Measurements from ENCODE around the gene LRRC7. TPM values are rescaled to one million over a fixed set of nuclear protein-coding genes. Genes with fewer than 3 reads are reported as not detected.

The LRRC7 gene
- total and polyA plus RNA-seq, 5 donors from 2014 or later = 0.07 to 0.15 (median 0.15) TPM; not detected in 2

DNA sequence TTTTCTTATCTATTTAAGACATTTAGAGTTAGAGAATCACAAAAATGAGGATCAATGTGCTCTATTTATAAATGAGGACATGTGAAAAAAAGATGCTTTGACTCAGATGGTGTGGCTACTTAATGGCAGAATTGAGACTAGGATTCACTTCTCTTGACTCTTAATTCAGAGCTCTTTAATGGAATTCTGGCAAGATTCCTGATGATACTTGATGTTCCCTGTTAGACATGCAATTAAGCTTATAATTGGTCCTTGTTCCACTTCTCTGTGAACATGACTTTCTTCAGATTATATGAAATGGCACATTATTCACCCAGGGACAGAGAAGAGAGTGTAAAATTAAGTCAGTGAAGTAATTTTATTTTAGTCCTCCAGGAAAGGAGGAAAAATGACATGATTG lies 165.3 kb downstream of the LRRC7 start:
- ATAC-seq (ENCODE audit: low read depth in 2 of 2) = no peak
- no peaks in the 10 kb centered on the region for H3K36me3 Mint-ChIP-seq
- no peak overlapping the region for H3K27ac Mint-ChIP-seq
- no peaks in the 10 kb centered on the region for H3K36me3 ChIP-seq (ENCODE audit: control insufficient read depth, insufficient read depth, low read length)
- H3K9me3 Mint-ChIP-seq = peaks cover 0 to 17% (median 2%) of the 10 kb centered on the region in 7 donors
- no peak overlapping the region for H3K4me3 ChIP-seq (ENCODE audit: low read depth, low read length)
- no peaks in the 10 kb centered on the region for H3K9me3 ChIP-seq (ENCODE audit: control insufficient read depth in 2 of 2, low read length in 2 of 2)
- no peak overlapping the region for H3K27ac ChIP-seq (ENCODE audit: insufficient read depth, low read length, poor library complexity, severe bottlenecking)
- H3K27me3 Mint-ChIP-seq = no peaks in the 10 kb centered on the region
- no peak for DNase-seq
- H3K4me1 ChIP-seq (ENCODE audit: control insufficient read depth, insufficient read depth, low read length, poor library complexity, severe bottlenecking) = no peaks in the 10 kb centered on the region
- H3K27me3 ChIP-seq (ENCODE audit: control insufficient read depth, insufficient read depth, low read length) = no peaks in the 10 kb centered on the region
- no peak overlapping the region for H3K4me3 Mint-ChIP-seq
- H3K4me1 Mint-ChIP-seq = no peaks in the 10 kb centered on the region

DNA sequence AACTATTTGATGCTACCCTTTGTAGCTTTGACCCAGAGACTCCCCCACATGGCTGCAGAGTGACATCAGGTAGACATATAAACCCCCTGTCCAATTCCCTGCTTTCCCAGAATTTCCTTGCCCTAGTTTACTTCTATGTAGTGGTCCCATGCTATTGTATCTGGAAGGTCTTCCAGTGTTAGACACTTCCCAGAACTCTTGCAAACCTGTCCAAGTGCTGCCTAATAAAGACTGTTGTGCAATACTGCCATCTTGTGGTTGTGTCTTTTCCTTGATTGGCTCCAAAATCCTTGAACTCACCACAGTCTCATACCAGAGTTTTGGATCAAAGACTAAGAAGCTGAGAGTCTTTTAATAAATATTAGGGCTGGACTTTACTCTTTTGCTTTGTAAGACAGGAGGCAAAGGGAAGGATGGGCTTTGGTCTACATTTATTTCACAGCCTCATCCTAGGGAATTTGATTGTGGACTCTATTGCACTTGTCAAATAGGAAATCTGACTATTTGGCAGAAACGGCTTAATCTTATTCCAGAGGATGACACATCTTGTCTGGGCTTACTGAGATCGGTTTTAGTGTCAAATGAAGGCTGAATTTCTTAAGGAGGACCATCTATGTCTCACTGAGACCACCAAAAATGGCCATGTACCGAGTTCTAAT lies 169.9 kb downstream of the LRRC7 start:
- Histone ChIP-seq H3K36me3 (ENCODE audit: control insufficient read depth, insufficient read depth, low read length) (no peaks in the 10 kb centered on the region), H3K27ac (ENCODE audit: insufficient read depth, low read length, poor library complexity, severe bottlenecking) (no peak overlapping the region), H3K9me3 (ENCODE audit: control insufficient read depth in 2 of 2, low read length in 2 of 2) (no peaks in the 10 kb centered on the region), H3K4me3 (ENCODE audit: low read depth, low read length) (no peak overlapping the region), H3K27me3 (ENCODE audit: control insufficient read depth, insufficient read depth, low read length) (no peaks in the 10 kb centered on the region), H3K4me1 (ENCODE audit: control insufficient read depth, insufficient read depth, low read length, poor library complexity, severe bottlenecking) (no peaks in the 10 kb centered on the region)
- Mint-ChIP-seq H3K36me3 (no peaks in the 10 kb centered on the region), H3K4me3 (no peak overlapping the region), H3K9me3 (peaks cover 0 to 3% (median 2%) of the 10 kb centered on the region in 7 donors), H3K4me1 (no peaks in the 10 kb centered on the region), H3K27me3 (no peaks in the 10 kb centered on the region), H3K27ac (no peak overlapping the region)
- DNase-seq (peak in 2 of 3 donors; percentile 2 to 50), ATAC-seq (ENCODE audit: low read depth in 2 of 2) (no peak)

GRCh38 chr1:69738458-69739250 lies 170.9 kb downstream of the LRRC7 start:
- ATAC-seq (ENCODE audit: low read depth in 2 of 2) (no peak), DNase-seq (no peak)
- no peaks in the 10 kb centered on the region for H3K36me3 ChIP-seq (ENCODE audit: control insufficient read depth, insufficient read depth, low read length)
- Mint-ChIP-seq H3K27ac (peak overlapping the region in 1 of 3 donors; percentile 32), H3K36me3 (no peaks in the 10 kb centered on the region), H3K9me3 (peaks cover 0 to 6% (median 0%) of the 10 kb centered on the region in 7 donors), H3K4me1 (no peaks in the 10 kb centered on the region), H3K27me3 (no peaks in the 10 kb centered on the region), H3K4me3 (no peak overlapping the region)
- H3K27me3 ChIP-seq (ENCODE audit: control insufficient read depth, insufficient read depth, low read length) = no peaks in the 10 kb centered on the region
- no peaks in the 10 kb centered on the region for H3K9me3 ChIP-seq (ENCODE audit: control insufficient read depth in 2 of 2, low read length in 2 of 2)
- H3K4me3 ChIP-seq (ENCODE audit: low read depth, low read length) = no peak overlapping the region
- H3K4me1 ChIP-seq (ENCODE audit: control insufficient read depth, insufficient read depth, low read length, poor library complexity, severe bottlenecking) = no peaks in the 10 kb centered on the region
- no peak overlapping the region for H3K27ac ChIP-seq (ENCODE audit: insufficient read depth, low read length, poor library complexity, severe bottlenecking)

DNA sequence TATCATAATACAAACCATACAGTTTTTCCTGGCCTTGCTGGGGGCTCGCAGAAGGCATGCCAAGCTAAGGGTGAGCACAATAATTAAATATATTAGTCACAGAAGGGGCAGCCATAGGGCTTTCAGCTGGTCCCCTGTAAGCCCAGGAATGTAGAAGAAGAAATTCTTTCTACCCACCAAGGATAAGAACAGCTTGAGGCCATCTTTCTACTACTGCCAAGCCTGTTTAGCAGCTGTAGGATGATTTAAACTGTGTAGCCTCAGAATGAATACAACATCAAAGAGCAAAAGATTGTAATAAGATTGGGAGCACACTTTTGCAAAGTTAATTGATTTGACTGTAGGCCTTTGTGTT lies 171.5 kb downstream of the LRRC7 start:
- Mint-ChIP-seq H3K9me3 (peaks cover 0 to 5% (median 0%) of the 10 kb centered on the region in 7 donors), H3K36me3 (no peaks in the 10 kb centered on the region), H3K27ac (no peak overlapping the region), H3K27me3 (no peaks in the 10 kb centered on the region), H3K4me3 (no peak overlapping the region), H3K4me1 (no peaks in the 10 kb centered on the region)
- ATAC-seq (ENCODE audit: low read depth in 2 of 2) (no peak), DNase-seq (no peak)
- no peaks in the 10 kb centered on the region for H3K36me3 ChIP-seq (ENCODE audit: control insufficient read depth, insufficient read depth, low read length)
- no peaks in the 10 kb centered on the region for H3K4me1 ChIP-seq (ENCODE audit: control insufficient read depth, insufficient read depth, low read length, poor library complexity, severe bottlenecking)
- H3K4me3 ChIP-seq (ENCODE audit: low read depth, low read length) = no peak overlapping the region
- H3K27me3 ChIP-seq (ENCODE audit: control insufficient read depth, insufficient read depth, low read length) = no peaks in the 10 kb centered on the region
- no peaks in the 10 kb centered on the region for H3K9me3 ChIP-seq (ENCODE audit: control insufficient read depth in 2 of 2, low read length in 2 of 2)
- H3K27ac ChIP-seq (ENCODE audit: insufficient read depth, low read length, poor library complexity, severe bottlenecking) = no peak overlapping the region

DNA sequence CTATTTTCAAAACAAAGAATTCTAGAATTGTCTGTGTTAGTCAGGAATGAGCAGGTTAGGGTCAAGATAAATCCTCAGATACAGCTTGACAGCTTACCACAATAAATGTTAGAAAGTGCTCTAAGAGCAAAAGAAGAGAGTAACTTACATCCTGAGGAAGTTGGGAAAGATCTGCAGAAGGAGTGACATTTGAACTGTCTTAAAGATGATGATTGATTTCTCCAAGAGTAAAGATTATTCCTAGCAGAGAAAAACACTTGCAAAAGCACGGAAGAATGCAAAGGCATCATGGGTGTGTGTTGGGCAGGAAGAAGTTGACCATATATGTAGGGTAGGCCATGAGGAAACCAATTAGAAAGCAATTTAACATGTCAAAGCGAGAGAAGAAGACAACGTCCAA lies 175.4 kb downstream of the LRRC7 start:
- DNase-seq (no peak), ATAC-seq (ENCODE audit: low read depth in 2 of 2) (no peak)
- no peaks in the 10 kb centered on the region for H3K36me3 Mint-ChIP-seq

DNA sequence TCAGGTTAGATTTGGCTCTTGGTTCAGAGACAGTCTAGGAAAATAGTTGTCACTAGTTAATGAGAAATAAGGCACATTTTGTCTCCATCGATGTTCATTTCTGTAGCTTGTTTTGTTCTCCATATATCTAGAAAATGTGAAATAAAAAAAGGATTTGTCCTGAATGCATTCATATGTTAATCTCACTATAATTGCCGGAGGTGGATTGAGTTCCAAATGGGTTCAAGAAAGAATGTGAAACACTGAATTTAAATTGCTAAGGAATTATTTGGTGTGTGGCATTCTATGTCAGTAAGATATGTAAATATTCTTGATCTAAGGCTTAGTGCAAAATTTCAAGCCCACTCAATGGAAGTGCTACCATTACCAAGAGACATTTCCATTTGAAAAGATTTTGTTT lies 176.7 kb downstream of the LRRC7 start:
- DNase-seq (no peak), ATAC-seq (ENCODE audit: low read depth in 2 of 2) (no peak)
- Mint-ChIP-seq H3K27me3 (no peaks in the 10 kb centered on the region), H3K36me3 (no peaks in the 10 kb centered on the region), H3K4me3 (no peak overlapping the region), H3K27ac (no peak overlapping the region), H3K9me3 (peaks cover 0 to 5% (median 0%) of the 10 kb centered on the region in 7 donors), H3K4me1 (no peaks in the 10 kb centered on the region)
- H3K27ac ChIP-seq (ENCODE audit: insufficient read depth, low read length, poor library complexity, severe bottlenecking) = no peak overlapping the region
- no peaks in the 10 kb centered on the region for H3K27me3 ChIP-seq (ENCODE audit: control insufficient read depth, insufficient read depth, low read length)
- H3K36me3 ChIP-seq (ENCODE audit: control insufficient read depth, insufficient read depth, low read length) = no peaks in the 10 kb centered on the region
- H3K9me3 ChIP-seq (ENCODE audit: control insufficient read depth in 2 of 2, low read length in 2 of 2) = no peaks in the 10 kb centered on the region
- H3K4me1 ChIP-seq (ENCODE audit: control insufficient read depth, insufficient read depth, low read length, poor library complexity, severe bottlenecking) = no peaks in the 10 kb centered on the region
- H3K4me3 ChIP-seq (ENCODE audit: low read depth, low read length) = no peak overlapping the region

More for the DNA sequence above, 175.4 kb downstream of the LRRC7 start:
- H3K36me3 ChIP-seq (ENCODE audit: control insufficient read depth, insufficient read depth, low read length) = no peaks in the 10 kb centered on the region
- Mint-ChIP-seq H3K27ac (no peak overlapping the region), H3K27me3 (no peaks in the 10 kb centered on the region), H3K4me1 (no peaks in the 10 kb centered on the region), H3K9me3 (peaks cover 0 to 5% (median 0%) of the 10 kb centered on the region in 7 donors), H3K4me3 (no peak overlapping the region)
- no peak overlapping the region for H3K4me3 ChIP-seq (ENCODE audit: low read depth, low read length)
- no peaks in the 10 kb centered on the region for H3K4me1 ChIP-seq (ENCODE audit: control insufficient read depth, insufficient read depth, low read length, poor library complexity, severe bottlenecking)
- H3K9me3 ChIP-seq (ENCODE audit: control insufficient read depth in 2 of 2, low read length in 2 of 2) = no peaks in the 10 kb centered on the region
- no peak overlapping the region for H3K27ac ChIP-seq (ENCODE audit: insufficient read depth, low read length, poor library complexity, severe bottlenecking)
- H3K27me3 ChIP-seq (ENCODE audit: control insufficient read depth, insufficient read depth, low read length) = no peaks in the 10 kb centered on the region

DNA sequence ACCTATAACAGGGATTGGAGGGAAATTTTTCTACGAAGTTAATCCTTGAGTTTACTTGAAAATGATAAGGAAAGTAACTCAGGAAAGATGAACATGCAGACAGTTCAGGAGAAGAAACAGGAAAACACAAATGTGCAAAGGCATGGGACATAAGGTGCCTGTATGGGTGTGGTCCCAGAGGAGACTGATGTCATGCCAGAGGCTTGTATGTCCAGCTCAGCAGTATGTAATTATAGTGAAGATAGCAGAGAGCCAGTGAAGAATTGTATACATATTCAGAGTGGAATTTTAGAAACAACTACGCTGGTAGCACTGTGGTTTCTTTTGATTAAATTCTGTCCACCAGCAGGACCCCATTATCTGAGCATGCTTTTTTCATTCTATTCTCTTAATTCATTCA lies 179.5 kb downstream of the LRRC7 start:
- Histone ChIP-seq H3K27ac (ENCODE audit: insufficient read depth, low read length, poor library complexity, severe bottlenecking) (no peak overlapping the region), H3K9me3 (ENCODE audit: control insufficient read depth in 2 of 2, low read length in 2 of 2) (no peaks in the 10 kb centered on the region), H3K27me3 (ENCODE audit: control insufficient read depth, insufficient read depth, low read length) (no peaks in the 10 kb centered on the region), H3K4me3 (ENCODE audit: low read depth, low read length) (no peak overlapping the region), H3K36me3 (ENCODE audit: control insufficient read depth, insufficient read depth, low read length) (no peaks in the 10 kb centered on the region), H3K4me1 (ENCODE audit: control insufficient read depth, insufficient read depth, low read length, poor library complexity, severe bottlenecking) (no peaks in the 10 kb centered on the region)
- Mint-ChIP-seq H3K4me1 (no peaks in the 10 kb centered on the region), H3K36me3 (no peaks in the 10 kb centered on the region), H3K27ac (no peak overlapping the region), H3K27me3 (no peaks in the 10 kb centered on the region), H3K4me3 (no peak overlapping the region), H3K9me3 (peaks cover 0 to 5% (median 0%) of the 10 kb centered on the region in 7 donors)
- no peak for DNase-seq
- no peak for ATAC-seq (ENCODE audit: low read depth in 2 of 2)

- Histone ChIP-seq H3K36me3 (ENCODE audit: control insufficient read depth, insufficient read depth, low read length) (no peaks in the 10 kb centered on the region), H3K4me1 (ENCODE audit: control insufficient read depth, insufficient read depth, low read length, poor library complexity, severe bottlenecking) (no peaks in the 10 kb centered on the region), H3K9me3 (ENCODE audit: control insufficient read depth in 2 of 2, low read length in 2 of 2) (no peaks in the 10 kb centered on the region), H3K4me3 (ENCODE audit: low read depth, low read length) (no peak overlapping the region), H3K27ac (ENCODE audit: insufficient read depth, low read length, poor library complexity, severe bottlenecking) (no peak overlapping the region), H3K27me3 (ENCODE audit: control insufficient read depth, insufficient read depth, low read length) (no peaks in the 10 kb centered on the region)
- Mint-ChIP-seq H3K4me1 (no peaks in the 10 kb centered on the region), H3K36me3 (no peaks in the 10 kb centered on the region), H3K9me3 (peaks cover 0 to 5% (median under 1%) of the 10 kb centered on the region in 7 donors), H3K27me3 (no peaks in the 10 kb centered on the region), H3K27ac (no peak overlapping the region), H3K4me3 (no peak overlapping the region)
- ATAC-seq (ENCODE audit: low read depth in 2 of 2) (no peak), DNase-seq (no peak)
These were observed 182.9 kb downstream of the LRRC7 start for GRCh38 chr1:69750638-69751037.

All from CD4-positive, CD25-positive, alpha-beta regulatory T cell (primary cell).